Adrenal gland (tissue), 12 donors: ENCODE measurements around the gene INO80C. TPM values are rescaled to one million over a fixed set of nuclear protein-coding genes. Genes with fewer than 3 reads are reported as not detected.

Experiments used
- DNase-seq, 7 donors: peaks; one replicate each; pipeline ENCODE4 v3.0.0-alpha.2; 2019 to 2020
- H3K27ac ChIP-seq, 5 donors: fragments of 200-600 bp; sonication (generic) in 4 of 5; 1 replicate in 3 of 5; 2 replicates in 2 of 5; pipeline versions ENCODE4 v1.5.1 to v1.8.0; 2016 to 2020; ENCODE audit warnings: mild to moderate bottlenecking in 1 of 5
- H3K27me3 ChIP-seq: fragments of 200-600 bp; 2 replicates; pipeline ENCODE4 v1.8.0; 2021
- H3K36me3 ChIP-seq, 2 donors: fragments of 200-600 bp; replicated peaks in 1 of 2; 1 replicate in 1 of 2; 2 replicates in 1 of 2; pipeline versions ENCODE4 v1.5.1 to v1.8.0; 2018 to 2022
- H3K4me1 ChIP-seq, 2 donors: fragments of 200-600 bp; replicated peaks in 1 of 2; 1 replicate in 1 of 2; 2 replicates in 1 of 2; pipeline versions ENCODE4 v1.5.1 to v1.8.0; 2018 to 2021
- H3K4me3 ChIP-seq, 4 donors: fragments of 200-600 bp; sonication (generic) in 3 of 4; one replicate each; pipeline ENCODE4 v1.5.1; 2016 to 2018
- H3K9me3 ChIP-seq, 3 donors: fragments of 200-600 bp; sonication (generic) in 1 of 3; replicated peaks in 1 of 3; 1 replicate in 2 of 3; 2 replicates in 1 of 3; pipeline versions ENCODE4 v1.5.1 to v1.8.0; 2016 to 2021
- CTCF ChIP-seq, 6 experiments: fragments of 450-650 bp in 4 of 6; fragments of 200-600 bp in 2 of 6; sonication (generic) in 1 of 6; IDR thresholded peaks; 1 replicate in 5 of 6; 2 replicates in 1 of 6; pipeline versions ENCODE4 v1.5.1 to v1.8.0; 2016 to 2021; ENCODE audit warnings: antibody characterized with exemption in 6 of 6, mild to moderate bottlenecking in 2 of 6, moderate library complexity in 1 of 6
- POLR2A ChIP-seq, 2 donors: fragments of 450-650 bp; IDR thresholded peaks; one replicate each; pipeline ENCODE4 v1.6.1; 2017; ENCODE audit warnings: antibody characterized with exemption in 2 of 2, mild to moderate bottlenecking in 2 of 2, moderate library complexity in 1 of 2
- WGBS, 4 donors: extraction: QIAGEN DNeasy Blood & Tissue Kit in 2 of 4; methylation state at CpG; one replicate each; pipeline versions ENCODE4 v1.1.5 to v1.1.7; 2013 to 2017; 5-methylcytosine and 5-hydroxymethylcytosine counted together
- intact Hi-C, 2 donors: fragments of 100-400 bp; cut with DNase I; formaldehyde crosslinking; loops; one replicate each; pipeline versions ENCODE4 v1.14.1 to v1.15.0; 2022 to 2023
- polyA plus RNA-seq, 3 donors: library from polyadenylated mRNA; stranded (reverse); fragments of 200-250 nt in 2 of 3; fragments of 350-450 nt in 1 of 3; fragmentation: Illumina TruSeq in 1 of 3; extraction: RNeasy Lipid Tissue Mini Kit (QIAGEN cat#74804) in 1 of 3; gene quantifications; one replicate each; pipeline ENCODE4 v1.2.3, GENCODE V29; 2013 to 2014
- small RNA-seq, 2 donors: library from RNA; depleted of rRNA; stranded (forward); fragments of <200 nt; gene quantifications; one replicate each; pipeline ENCODE3, GENCODE V24; 2016
- total RNA-seq, 9 donors: library from RNA; depleted of rRNA in 4 of 9; stranded (reverse); fragments of >200 nt in 4 of 9; fragments of 120-200 nt in 1 of 9; fragmentation: NEBNext Ultra II Directional in 1 of 9; extraction: Animal tissue kit (Norgen Biotek cat#: 25700) in 1 of 9; gene quantifications; one replicate each; pipeline versions ENCODE4 v1.1.0 to v1.2.4, GENCODE V29; 2013 to 2023
- donor health status: healthy with polysubstance abuse.
- donor health status: Bipolar disorder and iron deficiency.
- donor health status: DM: yes; HTN: yes; CAD: no.
- donor health status: DM: no; HTN: no; CAD: no.
- donor health status: DM: no; HTN: no; CAD: no.
- donor health status: DM: yes; HTN: yes; CAD: no.

INO80C gene
- total and polyA plus RNA-seq, 12 donors, result 3.6 to 29.6 (median 19.6) TPM

GRCh38 chr18:35426786-35427185 is 71.0 kb downstream of the INO80C start:
- DNase-seq, result no peak
- Histone ChIP-seq H3K36me3 (no peaks in the 10 kb centered on the region), H3K4me3 (no peak overlapping the region), H3K9me3 (no peaks in the 10 kb centered on the region), H3K4me1 (no peaks in the 10 kb centered on the region), H3K27me3 (no peaks in the 10 kb centered on the region), H3K27ac (no peak overlapping the region)
- TF ChIP-seq POLR2A (IDR thresholded peaks at IDR 0.05), result no peak
- no peak for TF ChIP-seq CTCF (IDR thresholded peaks at IDR 0.05)
- WGBS, 4 donors, result 76 to 87% (median 82%) methylated on average over 5 of the region's 5 CpGs
- intact Hi-C loops, result no loop called here

DNA sequence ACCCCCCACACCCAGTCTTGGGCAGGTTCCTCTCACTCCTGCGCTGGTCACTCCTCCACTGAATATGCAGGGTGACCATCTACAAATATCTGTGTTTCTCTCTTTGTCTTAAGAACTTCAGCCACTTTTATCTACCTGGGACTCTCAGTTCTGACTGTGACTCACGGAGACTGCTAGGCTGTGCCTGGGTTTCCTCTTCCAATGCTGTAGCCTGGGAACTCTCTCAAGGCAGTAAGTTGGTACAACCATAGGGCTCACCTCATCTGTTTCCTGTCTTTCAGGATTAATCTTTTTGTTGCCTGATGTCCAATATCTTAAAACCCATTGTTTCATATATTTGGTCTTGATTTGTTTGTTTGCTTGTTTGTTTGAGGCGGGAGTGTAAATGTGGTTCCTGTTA is 73.4 kb downstream of the INO80C start:
- no peak for DNase-seq
- H3K4me3 ChIP-seq, result no peak overlapping the region
- TF ChIP-seq POLR2A (IDR thresholded peaks at IDR 0.05) (no peak), CTCF (IDR thresholded peaks at IDR 0.05) (no peak)
- H3K9me3 ChIP-seq, result no peaks in the 10 kb centered on the region
- no peaks in the 10 kb centered on the region for H3K36me3 ChIP-seq
- H3K4me1 ChIP-seq, result no peaks in the 10 kb centered on the region
- intact Hi-C loops, result no loop called here
- WGBS, 4 donors, result 83 to 93% (median 90%) methylated on average over 3 of the region's 3 CpGs
- H3K27me3 ChIP-seq, result no peaks in the 10 kb centered on the region
- no peak overlapping the region for H3K27ac ChIP-seq

GRCh38 chr18:35422237-35422636 is 75.5 kb downstream of the INO80C start:
- no peaks in the 10 kb centered on the region for H3K4me1 ChIP-seq
- H3K4me3 ChIP-seq, result no peak overlapping the region
- DNase-seq, result no peak
- WGBS, 4 donors, result 61 to 79% (median 69%) methylated on average over 2 to 3 of the region's 3 CpGs
- H3K9me3 ChIP-seq, result no peaks in the 10 kb centered on the region
- no peak for TF ChIP-seq POLR2A (IDR thresholded peaks at IDR 0.05)
- TF ChIP-seq CTCF (IDR thresholded peaks at IDR 0.05), result no peak
- no peaks in the 10 kb centered on the region for H3K36me3 ChIP-seq
- intact Hi-C loops, result no loop called here
- no peaks in the 10 kb centered on the region for H3K27me3 ChIP-seq
- no peak overlapping the region for H3K27ac ChIP-seq

- H3K27me3 ChIP-seq, result no peaks in the 10 kb centered on the region
- no peak overlapping the region for H3K27ac ChIP-seq
- no peaks in the 10 kb centered on the region for H3K36me3 ChIP-seq
- peaks cover 0 to 10% of the 10 kb centered on the region in 2 donors for H3K4me1 ChIP-seq
- no peaks in the 10 kb centered on the region for H3K9me3 ChIP-seq
- DNase-seq, result no peak
- intact Hi-C loops, result loop anchor here in 1 of 2 donors (10.0 kb wide), 1 partner anchor 156 kb away; no protein-coding TSS in a partner anchor
- H3K4me3 ChIP-seq, result no peak overlapping the region
- WGBS, 4 donors, result 72 to 86% (median 78%) methylated on average over 4 of the region's 4 CpGs
- TF ChIP-seq POLR2A (IDR thresholded peaks at IDR 0.05) (no peak), CTCF (IDR thresholded peaks at IDR 0.05) (no peak)
Observed at GRCh38 chr18:35418610-35419009, 79.2 kb downstream of the INO80C start.

Small RNA genes within 50 kb of the gene (small RNA-seq; reads per million reads assigned to genes)
- gene AC007998.5, result 0 reads per million in 2 donors

Other genes starting within 250 kb of the INO80C start
- gene ZSCAN30, start 207.7 kb downstream of the INO80C start, total RNA-seq, result 10 to 100 TPM; 16.0 to 34.0 (median 21.8) TPM
- gene ZSCAN30, start 207.7 kb downstream of the INO80C start, polyA plus RNA-seq, result 10 to 100 TPM; 16.4 to 30.1 (median 22.2) TPM
- 10 to 100 TPM; 25.6 to 75.6 (median 54.1) TPM for gene ZNF24, start 153.5 kb downstream of the INO80C start, total RNA-seq
- 10 to 100 TPM; 16.3 to 46.2 (median 28.1) TPM for gene ZNF24, start 153.5 kb downstream of the INO80C start, polyA plus RNA-seq
- 1 to 10 TPM in 8 of 9 donors, under 1 TPM in 1; 0.61 to 9.9 (median 4.5) TPM for gene ZNF396, start 120.6 kb downstream of the INO80C start, total RNA-seq
- gene ZNF396, start 120.6 kb downstream of the INO80C start, polyA plus RNA-seq, result 1 to 10 TPM; 2.5 to 3.8 (median 3.3) TPM
- 100 to 1,000 TPM in 1 of 9 donors, 10 to 100 TPM in 8; 26.0 to 130 (median 65.8) TPM for gene GALNT1, start 83.8 kb upstream of the INO80C start, total RNA-seq
- 10 to 100 TPM in 2 of 3 donors, 1 to 10 TPM in 1; 9.7 to 96.9 (median 10.5) TPM for gene GALNT1, start 83.8 kb upstream of the INO80C start, polyA plus RNA-seq